ENCODE data around the gene PCDH12. TPM values are rescaled to one million over a fixed set of nuclear protein-coding genes. Genes with fewer than 3 reads are reported as not detected.
A peak's percentile ranks its signal among the peaks of the same experiment; 100 is the strongest.

The PCDH12 gene
- polyA plus RNA-seq = 0.29 TPM

GRCh38 chr5:141958113-141958512, at the start of gene PCDH12:
Gene PCDH12, minus strand, starts transcription at chr5:141958202. Its CDS starts 351 bp downstream, at chr5:141957851.
- Mint-ChIP-seq H3K36me3 (peaks cover 1% of the 10 kb centered on the region), H3K27me3 (no peaks in the 10 kb centered on the region), H3K27ac (no peak within 1 kb of the TSS), H3K4me3 (no peak within 1 kb of the TSS), H3K4me1 (peaks cover 11 to 13% (median 11%) of the 10 kb centered on the region in 3 donors), H3K9me3 (no peaks in the 10 kb centered on the region)

GRCh38 chr5:142007237-142007544, 49.2 kb upstream of the PCDH12 start:
- no peaks in the 10 kb centered on the region for H3K9me3 Mint-ChIP-seq
- peak overlapping the region in 2 of 4 donors; percentile 8 to 46 for H3K4me3 Mint-ChIP-seq
- H3K4me1 Mint-ChIP-seq = peaks cover 0 to 15% (median 14%) of the 10 kb centered on the region in 3 donors
- H3K27me3 Mint-ChIP-seq = no peaks in the 10 kb centered on the region
- H3K36me3 Mint-ChIP-seq = peaks cover 7% of the 10 kb centered on the region
- H3K27ac Mint-ChIP-seq = peak overlapping the region in 2 of 3 donors; percentile 1 to 38

- Mint-ChIP-seq H3K36me3 (peaks cover 7% of the 10 kb centered on the region), H3K4me1 (peaks cover 0 to 15% (median 10%) of the 10 kb centered on the region in 3 donors), H3K4me3 (peak overlapping the region in 2 of 4 donors; percentile 8 to 33), H3K27ac (peak overlapping the region; percentile 1 to 49 (median 38)), H3K27me3 (no peaks in the 10 kb centered on the region), H3K9me3 (no peaks in the 10 kb centered on the region)
Observed at GRCh38 chr5:142006363-142007236, 48.6 kb upstream of the PCDH12 start.

DNA sequence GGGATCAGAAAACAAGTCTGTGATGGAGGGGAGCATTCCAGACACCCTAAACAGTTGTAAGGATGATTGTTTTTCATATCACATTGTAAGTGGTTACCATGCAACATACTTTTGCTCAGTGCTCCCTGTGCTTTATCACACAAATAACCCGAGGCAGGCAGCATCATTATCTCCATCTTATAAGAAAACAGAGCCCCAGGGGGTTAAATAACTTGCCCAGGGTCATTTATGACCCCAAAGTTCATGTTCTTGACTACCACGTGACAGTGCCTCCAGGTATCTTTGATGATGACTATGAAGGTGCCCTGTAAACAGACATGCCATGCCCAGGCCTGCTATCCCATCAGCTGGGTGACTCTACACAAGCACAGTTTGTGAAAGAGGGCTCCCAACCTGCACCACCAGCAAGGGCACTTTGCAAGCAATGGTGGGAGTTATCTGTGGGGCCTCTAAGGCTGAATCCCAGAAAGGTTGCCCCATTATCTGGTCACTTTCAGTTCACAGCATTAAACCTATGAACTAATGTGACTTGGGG, 45.3 kb upstream of the PCDH12 start:
- Mint-ChIP-seq H3K27me3 (no peaks in the 10 kb centered on the region), H3K4me1 (peaks cover 0 to 12% (median 10%) of the 10 kb centered on the region in 3 donors), H3K9me3 (no peaks in the 10 kb centered on the region), H3K4me3 (no peak overlapping the region), H3K27ac (peak overlapping the region in 1 of 3 donors; percentile 47), H3K36me3 (peaks cover 7% of the 10 kb centered on the region)

DNA sequence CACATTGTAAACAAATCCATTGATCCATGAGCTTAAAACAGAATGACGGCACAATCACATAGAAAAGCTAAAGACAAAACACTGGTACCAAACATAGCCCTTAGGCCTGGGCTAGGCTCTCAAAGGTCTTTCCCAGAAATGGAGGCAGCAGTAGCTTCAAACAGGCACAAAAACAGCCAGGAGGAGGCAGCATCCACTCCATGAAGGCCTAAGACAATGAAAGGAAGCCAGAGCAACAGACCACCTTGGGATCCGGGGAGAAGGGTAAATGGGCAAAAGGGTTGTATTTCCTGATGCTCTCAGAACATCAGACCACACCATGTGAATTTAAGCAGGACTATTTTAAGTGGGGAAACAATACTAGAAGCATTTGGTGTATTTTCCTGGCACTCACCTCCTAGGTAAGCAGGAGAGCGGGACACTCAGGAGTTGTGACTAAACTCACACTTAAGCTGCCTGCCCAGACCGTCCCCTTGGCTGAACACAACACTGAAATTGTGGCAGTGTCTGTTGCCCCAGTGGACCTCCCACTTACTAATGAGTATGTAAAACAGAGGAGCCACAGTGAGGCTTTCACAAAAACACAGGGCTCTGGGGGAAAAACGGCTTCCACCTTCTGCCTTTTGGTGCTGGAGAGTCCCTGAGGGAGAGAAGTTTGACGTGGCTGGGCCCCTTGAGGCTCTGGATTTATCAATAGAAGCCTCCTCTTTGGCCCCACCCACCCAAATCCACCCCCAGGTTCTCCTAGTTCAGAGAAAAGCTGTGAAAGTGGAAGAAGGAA, 42.9 kb upstream of the PCDH12 start:
- Mint-ChIP-seq H3K36me3 (no peaks in the 10 kb centered on the region), H3K4me1 (peaks cover 0 to 4% (median 3%) of the 10 kb centered on the region in 3 donors), H3K4me3 (no peak overlapping the region), H3K27ac (peak overlapping the region in 1 of 3 donors; percentile 14), H3K27me3 (no peaks in the 10 kb centered on the region), H3K9me3 (no peaks in the 10 kb centered on the region)

DNA sequence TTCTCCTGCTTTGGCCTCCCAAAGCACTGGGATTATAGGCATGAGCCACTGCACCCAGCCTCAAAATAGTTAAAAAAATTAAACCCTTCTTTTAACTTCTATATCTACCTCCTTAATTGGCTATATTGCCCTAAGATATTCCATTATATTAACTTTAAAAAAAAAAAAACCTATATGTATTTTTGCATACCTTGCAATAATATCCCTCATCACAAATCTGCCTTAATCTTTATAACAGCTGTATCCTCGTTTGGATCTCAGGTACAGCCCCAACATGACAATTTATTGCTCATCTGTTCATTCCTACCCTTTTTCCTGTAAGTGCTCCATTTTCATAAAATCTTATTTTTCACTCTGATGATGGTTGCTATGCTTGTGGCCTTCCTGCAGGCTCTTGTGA, 42.2 kb upstream of the PCDH12 start:
- no peaks in the 10 kb centered on the region for H3K36me3 Mint-ChIP-seq

DNA sequence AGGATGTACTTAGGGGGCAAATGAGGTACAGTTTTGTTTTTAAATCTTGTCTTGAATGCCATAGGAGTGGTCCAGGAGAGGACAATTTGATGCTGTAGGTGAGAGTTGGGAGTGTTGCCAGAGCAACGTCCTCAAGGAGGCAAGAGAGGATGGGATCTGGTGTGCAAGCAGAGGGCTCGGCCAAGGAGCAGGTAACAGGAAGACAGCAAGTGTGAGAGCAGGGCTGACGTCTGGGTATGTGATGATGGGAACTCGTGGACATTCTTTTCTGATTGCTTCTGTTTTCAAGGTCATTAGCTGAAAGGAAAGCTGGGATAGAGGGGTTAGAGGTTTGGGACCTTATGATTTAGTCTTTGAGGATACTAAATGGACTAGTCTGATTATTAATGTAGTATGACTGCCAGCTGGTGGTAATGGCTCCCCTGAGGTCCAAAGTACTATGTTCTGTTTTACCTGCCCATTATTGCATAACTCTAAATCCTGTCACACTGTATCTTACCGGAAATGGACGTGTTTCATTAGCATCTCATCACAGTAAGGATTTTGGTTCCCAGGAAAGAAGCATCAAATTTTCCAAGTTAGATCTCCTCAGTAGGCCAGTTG, 39.5 kb upstream of the PCDH12 start:
- Mint-ChIP-seq H3K9me3 (no peaks in the 10 kb centered on the region), H3K27ac (no peak overlapping the region), H3K36me3 (peaks cover under 1% of the 10 kb centered on the region)

More for the DNA sequence above, 42.2 kb upstream of the PCDH12 start:
- Mint-ChIP-seq H3K4me3 (no peak overlapping the region), H3K27ac (no peak overlapping the region), H3K4me1 (peaks cover 0 to 4% (median 3%) of the 10 kb centered on the region in 3 donors), H3K9me3 (no peaks in the 10 kb centered on the region), H3K27me3 (no peaks in the 10 kb centered on the region)

GRCh38 chr5:141995656-141996055, 37.7 kb upstream of the PCDH12 start:
- H3K27me3 Mint-ChIP-seq = no peaks in the 10 kb centered on the region
- no peak overlapping the region for H3K4me3 Mint-ChIP-seq
- H3K9me3 Mint-ChIP-seq = no peaks in the 10 kb centered on the region
- peaks cover 2 to 10% (median 3%) of the 10 kb centered on the region in 3 donors for H3K4me1 Mint-ChIP-seq
- peaks cover 3% of the 10 kb centered on the region for H3K36me3 Mint-ChIP-seq
- no peak overlapping the region for H3K27ac Mint-ChIP-seq

More for the DNA sequence above, 39.5 kb upstream of the PCDH12 start:
- Mint-ChIP-seq H3K4me3 (no peak overlapping the region), H3K27me3 (no peaks in the 10 kb centered on the region), H3K4me1 (peaks cover 0 to 6% (median 3%) of the 10 kb centered on the region in 3 donors)

- H3K4me3 Mint-ChIP-seq = no peak overlapping the region
- peaks cover 2 to 10% (median 3%) of the 10 kb centered on the region in 3 donors for H3K4me1 Mint-ChIP-seq
- no peaks in the 10 kb centered on the region for H3K27me3 Mint-ChIP-seq
- H3K27ac Mint-ChIP-seq = peak overlapping the region in 1 of 3 donors; percentile 77
- H3K9me3 Mint-ChIP-seq = no peaks in the 10 kb centered on the region
- H3K36me3 Mint-ChIP-seq = peaks cover 3% of the 10 kb centered on the region
Observed at GRCh38 chr5:141994511-141995136, 36.6 kb upstream of the PCDH12 start.

DNA sequence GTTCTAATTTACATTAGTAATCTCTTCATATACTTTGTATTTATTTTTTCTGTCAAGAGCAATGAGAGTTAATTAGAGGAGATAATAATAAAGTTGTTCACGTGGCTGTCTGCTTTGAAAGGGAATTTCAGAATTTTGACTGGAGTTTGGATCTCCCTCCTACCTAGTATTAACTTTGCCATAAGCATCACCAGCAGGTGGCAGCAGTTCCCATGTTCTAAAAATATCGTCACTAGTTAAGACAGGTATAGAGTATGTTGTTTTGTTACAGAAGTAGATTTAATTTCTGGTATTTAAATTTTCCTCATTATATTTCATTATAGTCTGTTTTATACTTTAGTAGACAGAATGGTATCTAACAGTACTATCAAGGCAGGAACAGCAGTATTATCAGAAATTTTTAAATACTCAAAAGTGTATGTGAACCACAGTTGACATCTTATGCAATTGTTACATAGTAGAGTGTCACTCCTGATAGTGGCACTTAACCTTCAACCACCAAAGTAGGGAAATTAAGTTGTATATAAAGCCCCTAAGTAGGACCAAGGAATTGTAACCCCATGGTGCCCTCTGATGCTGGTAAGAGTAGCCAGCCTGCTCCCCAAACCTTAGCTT, 34.5 kb upstream of the PCDH12 start:
- Mint-ChIP-seq H3K27ac (no peak overlapping the region), H3K4me1 (peaks cover 2 to 10% (median 3%) of the 10 kb centered on the region in 3 donors), H3K27me3 (no peaks in the 10 kb centered on the region), H3K9me3 (no peaks in the 10 kb centered on the region), H3K4me3 (no peak overlapping the region), H3K36me3 (peaks cover 3% of the 10 kb centered on the region)

DNA sequence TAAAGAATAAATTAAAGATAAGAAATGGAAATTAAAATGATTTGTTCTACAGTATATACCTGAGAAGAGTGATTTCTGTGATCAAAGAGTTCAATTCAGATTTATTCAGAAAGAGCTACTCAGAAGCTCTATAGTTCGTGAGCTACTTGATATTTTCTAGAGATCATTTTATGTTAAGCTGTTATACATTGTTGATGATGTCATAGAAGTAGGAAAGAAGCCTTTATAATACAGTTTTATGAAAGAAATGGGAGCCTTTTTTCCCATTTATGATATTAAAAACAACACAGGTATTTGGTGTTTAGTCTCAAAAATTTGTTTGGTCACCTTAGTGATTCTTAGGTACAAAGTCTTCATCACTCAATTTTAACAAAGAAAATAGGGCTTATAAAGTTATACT, 31.7 kb upstream of the PCDH12 start:
- H3K27ac Mint-ChIP-seq = no peak overlapping the region
- H3K27me3 Mint-ChIP-seq = no peaks in the 10 kb centered on the region
- no peak overlapping the region for H3K4me3 Mint-ChIP-seq
- H3K9me3 Mint-ChIP-seq = no peaks in the 10 kb centered on the region
- H3K4me1 Mint-ChIP-seq = peaks cover 2 to 5% (median 3%) of the 10 kb centered on the region in 3 donors
- peaks cover 3% of the 10 kb centered on the region for H3K36me3 Mint-ChIP-seq

GRCh38 chr5:141986072-141986471, 28.1 kb upstream of the PCDH12 start:
- Mint-ChIP-seq H3K9me3 (no peaks in the 10 kb centered on the region), H3K27me3 (no peaks in the 10 kb centered on the region), H3K4me3 (no peak overlapping the region), H3K36me3 (peaks cover 5% of the 10 kb centered on the region), H3K4me1 (no peaks in the 10 kb centered on the region), H3K27ac (peak overlapping the region in 1 of 3 donors; percentile 6)

GRCh38 chr5:141982626-141983025, 24.6 kb upstream of the PCDH12 start:
- no peak overlapping the region for H3K27ac Mint-ChIP-seq
- H3K4me3 Mint-ChIP-seq = no peak overlapping the region
- peaks cover 0 to 3% (median 2%) of the 10 kb centered on the region in 3 donors for H3K4me1 Mint-ChIP-seq
- H3K9me3 Mint-ChIP-seq = no peaks in the 10 kb centered on the region
- H3K36me3 Mint-ChIP-seq = peaks cover 5% of the 10 kb centered on the region
- H3K27me3 Mint-ChIP-seq = no peaks in the 10 kb centered on the region

DNA sequence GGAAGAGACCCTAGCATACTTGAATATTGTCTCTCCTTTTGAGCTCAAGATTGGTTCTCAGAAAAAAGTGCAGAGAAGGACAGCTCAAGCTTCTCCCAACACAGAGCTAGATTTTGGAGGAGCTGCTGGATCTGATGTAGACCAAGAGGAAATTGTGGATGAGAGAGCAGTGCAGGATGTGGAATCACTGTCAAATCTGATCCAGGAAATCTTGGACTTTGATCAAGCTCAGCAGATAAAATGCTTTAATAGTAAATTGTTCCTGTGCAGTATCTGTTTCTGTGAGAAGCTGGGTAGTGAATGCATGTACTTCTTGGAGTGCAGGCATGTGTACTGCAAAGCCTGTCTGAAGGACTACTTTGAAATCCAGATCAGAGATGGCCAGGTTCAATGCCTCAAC, 20.4 kb upstream of the PCDH12 start:
- Mint-ChIP-seq H3K27me3 (no peaks in the 10 kb centered on the region), H3K36me3 (peaks cover 7% of the 10 kb centered on the region), H3K27ac (no peak overlapping the region), H3K4me1 (peaks cover 0 to 12% (median 2%) of the 10 kb centered on the region in 3 donors), H3K4me3 (no peak overlapping the region), H3K9me3 (no peaks in the 10 kb centered on the region)

All from IgD-negative memory B cell (primary cell).